ENCODE results near the gene BBS10.

DNA sequence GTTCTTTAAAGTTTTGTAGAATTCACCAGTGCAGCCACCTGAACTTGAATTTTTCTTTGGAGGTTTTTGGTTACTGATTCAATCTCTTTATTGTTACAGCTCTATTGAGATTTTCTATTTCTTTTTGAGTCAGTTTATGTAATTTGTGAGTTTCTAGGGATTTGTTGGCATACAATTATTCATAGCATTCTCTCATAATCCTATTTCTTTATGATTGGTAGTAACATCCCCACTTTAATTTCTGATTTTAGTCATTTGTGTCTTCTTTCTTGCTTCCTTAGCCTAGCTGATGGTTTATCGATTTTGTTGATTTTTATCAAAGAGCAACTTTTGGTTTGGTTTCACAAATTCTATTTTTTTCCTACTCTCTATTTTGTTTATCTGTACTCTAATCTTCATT is 17.9 kb upstream of the BBS10 start:
- TF ChIP-seq POLR2AphosphoS5 (IDR thresholded peaks at IDR 0.05; ENCODE audit: borderline replicate concordance, low read depth, low read length) = no peak
- TF ChIP-seq FOXP2 (optimal IDR thresholded peaks at IDR 0.05; ENCODE audit: control extremely low read depth, extremely low read length, insufficient read depth) = no peak

Measured in SK-N-MC (cell line).